NCI-H748 (cell line): ENCODE data around the gene HIGD2A.

ENCODE experiments used
- DNase-seq: peaks from one replicate; lab custom pipeline; 2025; ENCODE audit not compliant: unreplicated experiment; lab: John Stamatoyannopoulos, UW

HIGD2A gene

DNA sequence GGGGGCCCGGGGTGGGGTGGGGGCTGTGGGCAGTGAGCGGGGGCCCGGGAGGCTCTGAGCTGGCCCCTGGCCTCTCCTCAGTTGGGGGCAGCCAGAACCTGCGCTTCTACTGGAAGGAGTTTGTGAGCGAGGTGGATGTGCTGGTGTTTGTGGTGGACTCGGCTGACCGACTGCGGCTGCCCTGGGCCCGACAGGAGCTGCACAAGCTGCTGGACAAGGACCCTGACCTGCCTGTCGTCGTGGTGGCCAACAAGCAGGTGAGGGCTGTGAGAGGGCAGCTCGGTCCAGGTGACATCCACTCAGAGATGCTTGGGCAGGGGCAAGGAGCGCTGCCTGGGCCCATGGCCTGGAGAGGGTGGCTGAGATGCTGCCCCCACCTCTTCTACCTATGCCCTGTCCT lies 19.8 kb upstream of the HIGD2A start:
- no peak for DNase-seq

DNA sequence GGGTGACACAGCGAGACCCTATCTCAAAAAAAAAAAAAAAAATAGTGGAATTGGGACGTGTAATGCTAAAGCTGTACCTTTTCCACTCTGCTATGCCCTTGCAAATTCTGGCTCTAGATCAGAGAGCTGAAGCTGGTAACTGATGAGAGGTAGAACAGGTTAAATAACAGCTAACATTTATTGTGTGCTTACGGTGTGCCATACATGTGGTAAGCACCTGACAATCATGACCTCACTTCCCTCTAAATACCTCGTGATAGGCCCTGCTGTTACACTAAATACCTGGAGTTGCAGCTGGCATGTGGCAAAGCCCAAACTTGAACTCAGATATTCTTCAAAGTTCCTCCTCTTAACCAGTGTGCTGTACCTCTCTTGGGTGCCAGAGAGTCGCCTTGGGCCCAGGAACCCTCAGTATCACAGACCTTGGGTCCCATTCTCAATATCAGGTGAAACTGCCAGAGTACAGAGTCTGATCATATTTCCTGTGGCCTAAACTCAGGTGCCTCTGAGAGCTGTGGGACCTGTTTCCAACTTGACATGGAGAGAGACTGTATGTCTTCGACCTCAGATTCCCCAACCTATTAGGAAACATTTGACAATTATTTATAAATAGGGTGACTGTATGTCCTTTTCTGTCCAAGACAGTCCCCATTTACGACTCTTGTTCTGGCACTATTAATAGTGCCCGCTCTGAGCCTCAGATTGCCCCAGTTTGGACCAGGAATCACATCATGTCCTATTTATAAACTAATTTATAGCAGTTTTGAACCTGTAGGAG lies 18.4 kb upstream of the HIGD2A start:
- no peak for DNase-seq

DNA sequence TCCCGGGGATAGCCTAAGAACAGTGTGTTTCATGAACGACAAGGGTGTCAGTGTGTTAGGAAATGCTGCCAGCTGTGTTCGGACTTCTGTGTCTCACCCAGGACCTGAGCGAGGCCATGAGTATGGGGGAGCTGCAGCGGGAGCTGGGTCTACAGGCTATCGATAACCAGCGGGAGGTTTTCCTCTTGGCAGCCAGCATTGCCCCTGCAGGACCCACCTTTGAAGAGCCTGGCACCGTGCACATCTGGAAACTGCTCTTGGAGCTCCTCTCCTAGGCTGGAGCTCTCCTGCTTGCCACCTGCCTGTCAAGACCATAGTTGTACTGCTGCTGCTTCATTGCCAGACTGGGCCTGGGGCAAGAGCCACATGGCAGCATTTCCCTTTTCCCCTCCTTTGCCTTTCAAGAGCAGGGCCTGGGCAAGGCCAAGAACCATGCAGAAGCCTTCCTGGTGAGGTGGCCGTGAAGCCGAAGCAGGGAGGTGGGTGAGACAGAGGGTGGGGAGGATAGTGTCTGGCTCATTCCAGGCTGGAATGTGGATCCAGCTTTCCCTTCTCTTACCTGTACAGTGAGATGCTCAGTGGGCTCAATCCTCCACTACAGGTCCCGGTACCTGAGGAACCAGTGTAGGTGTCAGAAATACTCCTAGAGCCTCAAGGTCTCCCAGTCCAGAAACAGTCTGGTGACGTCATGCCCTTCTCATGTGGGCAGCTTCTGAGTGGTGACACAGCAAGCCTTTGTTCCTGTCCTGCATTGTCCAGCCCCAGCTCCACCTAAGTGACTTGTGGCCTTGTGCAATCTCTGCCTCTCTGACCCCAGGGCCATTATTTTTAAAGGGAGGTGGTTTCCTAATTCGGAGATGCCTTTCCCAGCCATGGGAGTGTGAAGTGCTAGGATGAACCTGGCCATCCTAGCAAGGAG lies 16.7 kb upstream of the HIGD2A start:
- DNase-seq: no peak

DNA sequence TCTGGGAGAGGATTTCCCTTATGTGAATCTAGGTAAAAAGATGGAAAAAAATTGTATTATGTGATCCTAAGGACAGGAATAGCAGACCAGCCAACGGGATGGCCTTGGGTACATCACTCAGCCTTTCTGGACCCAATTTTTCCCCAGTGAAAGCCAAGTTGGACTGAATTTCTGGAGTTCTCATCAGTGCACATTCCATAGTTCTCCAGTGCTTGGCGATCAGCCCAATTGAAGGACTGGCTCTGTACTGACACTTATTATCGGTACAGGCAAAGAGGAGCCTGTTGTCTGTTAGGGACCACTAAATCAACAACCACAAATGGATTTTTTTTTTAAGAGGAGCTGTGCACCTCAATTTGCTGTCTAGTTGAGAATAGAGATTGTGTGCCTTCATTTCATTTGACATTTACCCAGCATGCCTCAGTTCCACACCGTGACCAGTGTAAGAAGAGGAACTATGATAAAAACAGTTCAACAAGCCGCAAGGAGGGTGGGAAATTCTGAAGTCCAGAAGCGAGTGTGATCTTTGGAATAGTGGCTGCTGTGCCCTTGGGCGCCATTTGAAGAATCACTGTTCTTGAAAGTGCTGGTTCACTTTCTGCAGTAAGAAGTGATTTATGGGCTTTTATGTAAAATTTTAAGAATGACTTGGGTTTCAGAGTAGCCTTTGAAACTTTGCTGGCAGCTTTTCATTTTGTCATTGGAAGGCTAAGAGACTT lies 15.3 kb upstream of the HIGD2A start:
- no peak for DNase-seq

DNA sequence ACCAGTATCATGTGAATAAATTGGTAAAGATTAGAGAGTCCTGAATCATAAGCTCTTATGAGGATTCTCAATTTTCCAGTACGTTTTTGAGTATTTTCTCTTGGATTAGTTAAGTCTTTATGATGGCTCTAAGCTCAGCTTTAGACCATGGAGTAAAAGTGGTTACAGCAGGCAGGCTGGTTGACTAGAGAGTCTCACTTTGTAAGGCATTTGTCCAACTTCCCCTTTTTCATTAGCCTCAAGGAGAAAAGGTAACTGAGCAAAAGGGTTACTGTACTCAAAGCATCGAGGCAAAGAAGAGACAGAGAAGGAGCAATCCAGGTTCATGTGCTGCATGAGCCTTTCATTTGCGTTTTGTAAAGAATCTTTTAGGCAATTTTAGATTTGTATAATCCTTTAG lies 8.7 kb upstream of the HIGD2A start:
- DNase-seq: no peak

DNA sequence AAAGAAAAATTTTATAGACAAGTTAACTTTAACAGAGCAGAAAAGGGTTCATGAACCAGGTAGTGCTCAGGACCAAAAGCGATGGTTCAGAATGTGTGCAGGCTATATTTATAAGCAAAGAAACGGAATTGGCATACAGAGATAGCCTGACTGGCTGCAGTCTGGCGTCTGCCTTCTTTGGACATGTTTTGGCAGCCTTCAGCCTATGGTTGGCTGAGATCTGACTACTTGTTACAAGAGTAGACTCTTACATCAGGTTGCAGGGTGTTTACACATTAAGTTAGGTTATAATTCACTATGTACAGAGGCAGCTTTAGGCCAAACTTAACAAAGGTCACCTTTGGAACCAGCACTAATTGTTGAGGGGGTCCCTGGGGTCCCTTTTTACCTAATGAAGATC lies 7.1 kb upstream of the HIGD2A start:
- DNase-seq: no peak

DNA sequence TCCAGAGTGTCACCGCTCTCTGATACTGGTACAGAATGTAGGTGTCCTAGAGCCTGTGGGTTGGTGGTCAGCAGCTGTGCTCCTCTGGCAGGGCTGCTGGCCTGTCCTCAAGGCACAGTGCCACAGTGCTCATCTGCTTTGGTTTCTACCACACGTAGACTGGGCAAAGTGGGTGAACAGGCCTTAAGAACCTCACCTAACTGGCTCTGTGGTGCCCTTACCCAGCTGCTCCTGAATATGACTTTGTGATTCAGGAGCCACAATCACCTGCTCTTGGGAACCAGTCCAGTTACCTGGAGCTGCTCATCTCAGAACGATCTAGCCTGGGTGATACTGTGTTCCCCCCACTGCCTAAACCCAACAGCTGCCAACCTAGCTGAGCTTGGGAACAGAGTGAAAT lies 6.6 kb upstream of the HIGD2A start:
- no peak for DNase-seq

DNA sequence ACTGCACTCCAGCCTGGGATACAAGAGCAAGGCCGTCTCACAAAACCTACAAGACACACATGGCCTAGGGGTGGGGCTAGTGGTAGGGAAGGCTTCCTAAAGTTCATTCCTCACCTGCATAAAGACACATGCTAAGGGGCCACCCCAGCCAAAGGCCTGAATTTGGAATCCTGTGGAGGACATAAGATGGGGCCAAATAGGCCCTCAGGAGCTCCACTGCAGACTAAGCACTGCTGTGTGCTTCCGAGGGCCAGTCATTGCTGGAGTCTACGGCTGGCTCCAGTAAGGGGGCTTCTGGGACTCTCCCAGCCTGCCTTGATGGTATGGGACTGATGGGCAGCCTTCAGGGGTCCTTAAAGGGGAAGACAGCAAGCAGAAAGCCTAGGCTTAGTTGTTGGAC lies 5.8 kb upstream of the HIGD2A start:
- no peak for DNase-seq

DNA sequence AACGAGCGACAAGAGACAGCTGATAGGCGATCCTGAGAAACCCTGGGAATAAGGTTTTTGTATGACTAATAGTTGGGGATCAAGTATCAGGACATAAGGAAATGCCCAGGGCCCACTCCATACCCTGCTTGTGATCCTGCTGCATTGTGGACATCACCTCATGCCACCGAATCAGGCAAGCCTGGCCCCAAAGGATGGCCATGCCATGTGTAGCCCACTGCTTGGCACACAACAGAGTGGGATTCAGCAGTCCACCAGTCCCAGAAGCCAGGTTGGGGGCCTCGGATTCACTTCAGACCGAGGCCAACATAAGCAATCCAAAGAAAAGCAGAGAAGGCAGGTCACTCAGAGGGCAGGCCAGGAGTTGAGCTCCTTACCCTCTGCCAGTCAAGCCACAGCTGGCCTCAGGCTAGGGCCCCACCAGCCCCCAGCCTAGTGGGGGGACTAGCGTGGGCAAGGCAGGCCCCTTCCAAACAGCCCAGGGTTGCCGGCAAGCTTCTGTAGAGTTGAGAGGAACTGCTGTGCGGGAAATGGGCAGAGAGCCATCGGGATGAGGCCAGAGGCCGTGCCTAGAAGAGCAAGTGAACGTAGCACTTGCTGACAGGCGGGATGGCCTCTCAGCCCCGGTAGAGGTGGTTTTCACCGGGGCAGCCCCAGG lies 5.2 kb upstream of the HIGD2A start:
- no peak for DNase-seq

DNA sequence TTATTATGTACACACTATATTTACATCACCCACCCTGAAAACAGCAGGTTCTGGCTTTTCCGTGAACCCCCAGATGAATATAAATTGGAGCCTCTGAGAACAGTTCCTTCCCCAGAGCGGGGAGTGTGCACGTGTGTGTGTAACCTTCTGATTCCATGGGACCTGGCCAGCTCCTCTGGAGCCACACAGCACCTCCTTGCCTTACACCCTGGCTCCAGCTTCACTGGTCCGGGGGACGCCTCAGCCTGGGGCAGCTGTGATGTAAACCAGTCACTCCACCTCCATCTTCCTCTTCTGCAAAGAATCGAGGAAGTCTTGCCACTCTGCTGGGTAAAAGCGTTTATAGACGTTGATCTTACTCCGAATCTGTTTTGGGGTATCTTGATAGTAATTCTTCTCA lies 4.6 kb upstream of the HIGD2A start:
- DNase-seq: no peak

DNA sequence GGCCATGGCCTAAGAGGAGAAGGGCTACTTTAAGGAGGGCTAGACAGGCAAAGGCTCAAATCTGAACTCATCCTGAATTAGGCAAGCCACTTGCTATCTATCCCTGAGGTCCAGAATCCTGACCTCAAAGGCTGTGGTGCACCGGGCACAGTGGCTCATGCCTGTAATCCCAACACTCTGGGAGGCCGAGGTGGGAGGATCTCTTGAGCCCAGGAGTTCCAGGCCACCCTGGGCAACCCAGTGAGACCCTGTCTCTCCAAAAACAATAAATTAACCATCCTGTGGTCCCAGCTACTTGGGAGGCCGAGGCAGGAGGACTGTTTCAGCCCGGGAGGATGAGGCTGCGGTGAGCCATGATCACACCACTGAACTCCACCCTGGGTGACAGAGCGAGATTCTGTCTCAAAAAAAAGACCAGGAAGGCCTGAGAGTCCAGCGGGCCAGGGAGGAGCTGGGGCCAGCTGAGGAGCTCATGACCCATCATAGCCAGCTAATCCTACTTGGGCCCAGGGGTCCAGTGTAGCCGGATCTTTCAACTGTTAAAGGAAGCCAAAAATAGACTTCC lies 4.1 kb upstream of the HIGD2A start:
- no peak for DNase-seq

DNA sequence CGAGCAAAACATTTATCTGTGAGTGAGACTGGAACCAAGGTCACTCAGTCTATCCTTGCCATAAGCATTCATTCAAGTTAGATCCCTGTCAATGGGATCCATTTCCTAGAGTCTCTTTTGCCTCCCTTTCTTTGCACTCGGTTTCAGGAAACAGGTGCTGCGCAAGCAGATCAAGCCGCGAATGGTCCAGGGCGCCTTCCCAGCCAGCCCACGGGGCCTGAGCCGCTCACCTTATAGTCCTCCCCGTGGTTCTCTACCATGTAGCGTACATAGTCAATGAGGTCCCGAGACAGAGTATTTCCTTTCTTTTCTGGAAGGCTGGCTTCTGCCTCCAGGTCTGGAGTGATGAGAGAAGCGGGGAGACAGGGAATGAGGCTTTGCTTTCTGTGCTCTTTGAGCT lies 3.6 kb upstream of the HIGD2A start:
- no peak for DNase-seq

DNA sequence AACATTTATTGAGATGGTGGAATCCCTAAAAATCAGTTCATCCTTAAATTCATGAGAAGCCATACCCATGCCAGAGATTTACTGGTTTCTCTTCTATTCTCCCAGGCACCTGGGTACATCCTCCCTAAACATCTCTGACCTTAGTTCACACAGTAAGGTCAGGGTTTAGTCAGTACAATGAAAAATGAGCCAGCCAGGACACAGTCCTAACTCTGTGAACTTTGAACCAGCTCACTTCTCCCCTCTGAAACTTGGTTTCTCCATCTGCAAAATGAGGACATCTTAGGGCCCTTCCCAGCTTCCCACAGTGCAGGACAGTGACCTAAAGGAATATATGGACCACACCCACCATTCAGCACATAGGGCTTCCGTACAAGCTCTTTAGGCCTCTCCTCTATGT lies 2.1 kb upstream of the HIGD2A start:
- no peak for DNase-seq

DNA sequence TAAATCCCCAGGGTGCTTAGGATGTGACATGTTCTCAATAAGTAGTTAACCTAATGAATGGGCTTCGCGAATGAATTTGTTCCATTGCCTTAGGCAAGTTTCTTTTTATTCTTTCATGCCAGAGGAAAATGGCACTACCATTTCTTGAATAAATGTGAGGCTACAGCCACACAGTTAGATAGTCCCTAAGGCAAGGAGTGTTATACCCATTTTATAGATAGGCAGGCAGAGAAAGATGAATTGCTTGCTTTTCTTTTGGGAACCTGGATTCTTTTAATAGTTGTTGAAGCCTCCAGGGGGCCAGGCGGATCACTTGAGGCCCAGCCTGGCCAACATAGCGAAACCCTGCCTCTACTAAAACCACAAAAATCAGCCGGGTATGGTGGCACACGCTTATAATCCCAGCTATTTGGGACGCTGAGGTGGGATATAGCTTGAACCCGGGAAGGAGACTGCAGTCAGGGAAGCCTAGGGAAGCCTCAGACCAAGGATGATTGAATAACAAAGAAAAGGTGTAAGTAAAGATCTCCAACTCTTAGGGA lies 1.1 kb upstream of the HIGD2A start:
- DNase-seq: no peak

DNA sequence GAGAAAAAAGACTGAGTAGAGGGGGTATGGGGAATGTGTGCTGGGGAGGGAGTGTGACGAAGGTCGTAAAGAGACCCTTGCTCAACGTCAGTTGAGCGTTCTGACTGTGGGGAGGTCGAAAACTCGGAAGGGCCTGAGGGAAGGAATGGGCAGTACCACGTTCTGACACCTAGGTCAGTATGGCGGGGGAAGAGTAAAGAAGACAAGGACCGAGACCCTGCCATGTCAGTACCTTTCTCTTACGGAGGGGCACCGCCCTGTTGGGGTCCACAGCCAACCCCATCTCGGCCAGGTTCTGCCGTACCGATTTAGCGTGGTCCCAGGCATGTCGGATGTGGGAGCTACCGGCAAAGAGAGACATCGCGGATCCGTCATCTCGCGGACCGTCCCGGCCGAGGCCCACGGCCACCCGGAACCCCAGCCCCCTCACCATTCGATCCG lies 528 bp upstream of the HIGD2A start:
- DNase-seq: no peak

DNA sequence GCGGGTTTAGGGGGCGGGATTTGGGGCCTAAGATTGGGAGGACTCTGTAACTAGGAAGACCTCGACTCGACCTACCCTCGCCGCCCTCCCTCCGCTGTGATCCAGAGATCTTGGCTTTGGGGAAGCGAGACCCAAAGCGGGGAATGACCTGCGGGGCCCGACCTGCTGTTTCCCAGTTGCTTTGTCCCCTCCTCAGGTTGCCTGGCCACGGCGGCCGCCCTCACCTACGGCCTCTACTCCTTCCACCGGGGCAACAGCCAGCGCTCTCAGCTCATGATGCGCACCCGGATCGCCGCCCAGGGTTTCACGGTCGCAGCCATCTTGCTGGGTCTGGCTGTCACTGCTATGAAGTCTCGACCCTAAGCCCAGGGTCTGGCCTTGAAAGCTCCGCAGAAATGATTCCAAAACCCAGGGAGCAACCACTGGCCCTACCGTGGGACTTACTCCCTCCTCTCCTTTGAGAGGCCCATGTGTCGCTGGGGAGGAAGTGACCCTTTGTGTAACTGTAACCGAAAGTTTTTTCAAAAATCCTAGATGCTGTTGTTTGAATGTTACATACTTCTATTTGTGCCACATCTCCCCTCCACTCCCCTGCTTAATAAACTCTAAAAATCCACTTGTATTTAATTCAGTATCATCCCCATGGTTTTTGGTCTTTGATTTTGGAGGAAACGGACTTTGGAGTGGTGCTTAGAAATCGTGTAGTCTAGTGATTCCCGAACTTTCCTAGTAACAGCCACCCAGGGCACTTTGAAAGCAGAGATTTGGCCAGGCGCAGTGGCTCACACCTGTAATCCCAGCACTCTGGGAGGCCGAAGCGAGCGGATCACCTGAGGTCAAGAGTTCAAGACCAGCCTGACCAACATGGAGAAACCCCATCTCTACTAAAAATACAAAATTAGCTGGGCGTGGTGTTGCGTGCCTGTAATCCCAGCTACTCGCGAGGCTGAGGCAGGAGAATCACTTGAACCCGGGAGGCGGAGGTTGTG lies 878 bp downstream of the HIGD2A start:
- DNase-seq: no peak

DNA sequence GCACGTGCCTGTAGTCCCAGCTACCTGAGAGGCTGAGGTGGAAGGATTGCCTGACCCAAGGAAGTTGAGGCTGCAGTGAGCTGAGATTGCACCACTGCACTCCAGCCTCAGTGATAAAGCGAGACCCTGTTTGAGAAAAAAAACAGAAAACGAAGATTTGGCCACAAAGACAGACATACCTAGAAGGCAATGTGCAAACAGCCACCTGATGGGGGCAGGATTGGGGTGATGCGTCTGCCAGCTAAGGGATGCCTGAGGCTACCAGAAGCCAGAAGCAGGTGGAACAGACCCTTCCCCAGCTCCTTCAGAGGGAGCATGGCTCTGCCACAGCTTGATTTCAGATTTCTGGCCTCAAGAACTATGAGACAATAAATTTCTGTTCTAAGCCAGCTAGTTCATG lies 2.9 kb downstream of the HIGD2A start:
- no peak for DNase-seq

DNA sequence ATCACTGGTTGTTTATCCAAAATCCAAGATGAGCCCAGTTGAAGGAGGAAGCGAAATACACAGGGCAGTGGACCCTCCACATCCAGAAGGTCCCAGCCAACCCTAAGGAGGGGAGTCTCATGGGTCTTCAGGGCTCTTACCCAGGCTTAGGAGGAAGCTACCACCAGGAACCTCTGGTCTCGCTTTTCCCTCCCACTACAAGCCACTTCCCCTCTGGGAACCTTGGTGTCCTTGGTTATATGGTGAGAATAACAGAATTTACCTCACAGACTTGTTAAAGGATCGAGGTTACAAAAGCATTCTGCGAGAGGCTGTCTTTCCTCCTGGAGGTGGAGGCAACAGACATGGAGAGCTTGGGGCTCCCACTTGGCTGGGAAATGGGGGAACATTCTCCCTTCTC lies 3.4 kb downstream of the HIGD2A start:
- DNase-seq: no peak

DNA sequence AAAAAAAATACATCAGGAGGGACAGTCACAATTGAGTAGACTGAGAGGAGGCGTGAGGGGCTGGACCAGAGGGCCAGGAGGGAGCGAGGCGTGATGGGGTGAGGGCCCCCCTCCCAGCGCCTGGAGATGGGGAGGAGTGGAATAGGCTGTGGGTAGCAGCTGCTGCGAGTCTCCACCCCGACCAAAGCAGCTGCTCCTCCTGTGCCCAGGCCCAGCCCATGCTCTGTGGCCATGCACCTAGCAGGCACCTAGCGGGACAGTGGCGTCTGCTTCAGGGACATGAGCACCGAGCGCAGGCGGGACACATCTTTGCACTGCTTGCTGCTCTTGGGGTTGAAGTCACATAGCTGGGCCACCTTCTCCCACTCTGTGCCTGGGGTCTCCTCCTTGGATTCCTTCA lies 4.0 kb downstream of the HIGD2A start:
- DNase-seq: no peak
